Activated T-cell treated with anti-CD3 and anti-CD28 coated beads, Interleukin-2, amount 50 U/mL, for 72 hours (primary cell): ENCODE results near the gene FBXL3. TPM values are rescaled to one million over a fixed set of nuclear protein-coding genes. Genes with fewer than 3 reads are reported as not detected.

ENCODE experiments used
- ATAC-seq, 2 donors: fragments of 150-1000 bp; cut with Tn5 transposase; replicated peaks in 1 of 2; 2 replicates each; pipeline ENCODE4 v1.10.0; 2021; ENCODE audit warnings: moderate library complexity in 2 of 2, mild to moderate bottlenecking in 1 of 2
- DNase-seq, 2 donors: peaks; one replicate each; pipeline ENCODE4 v3.0.0; 2021 to 2022; ENCODE audit warnings: mixed read lengths in 1 of 2
- H3K27ac Mint-ChIP-seq: one replicate; pipeline ENCODE4 v1.8.0; 2022; ENCODE audit warnings: mild to moderate bottlenecking, moderate library complexity, mixed read lengths
- H3K27me3 Mint-ChIP-seq: one replicate; pipeline ENCODE4 v1.8.0; 2022; ENCODE audit warnings: low read depth, mixed read lengths
- H3K36me3 Mint-ChIP-seq, 2 donors: one replicate each; pipeline ENCODE4 v1.8.0; 2022; ENCODE audit warnings: mixed read lengths in 2 of 2, mild to moderate bottlenecking in 1 of 2; ENCODE audit not compliant: insufficient read depth in 2 of 2
- H3K4me1 Mint-ChIP-seq: one replicate; pipeline ENCODE4 v1.8.0; 2022; ENCODE audit warnings: low read depth, mixed read lengths
- H3K4me3 Mint-ChIP-seq, 2 donors: one replicate each; pipeline ENCODE4 v1.8.0; 2022; ENCODE audit warnings: mild to moderate bottlenecking in 2 of 2, mixed read lengths in 2 of 2, moderate library complexity in 2 of 2
- H3K9me3 Mint-ChIP-seq, 2 donors: one replicate each; pipeline ENCODE4 v1.8.0; 2022; ENCODE audit warnings: mixed read lengths in 2 of 2
- total RNA-seq, 2 donors: library from RNA; stranded (reverse); gene quantifications; one replicate each; pipeline ENCODE4 v1.2.3, GENCODE V29; 2022

The FBXL3 gene
- total RNA-seq, 2 donors from 2014 or later: 40.3 to 44.5 TPM

- DNase-seq (no peak), ATAC-seq (no peak)
- H3K27me3 Mint-ChIP-seq: no peaks in the 10 kb centered on the region
- H3K4me3 Mint-ChIP-seq: no peak overlapping the region
- H3K36me3 Mint-ChIP-seq: peaks cover 0 to 3% of the 10 kb centered on the region in 2 donors
- H3K9me3 Mint-ChIP-seq: no peaks in the 10 kb centered on the region
- peaks cover 6% of the 10 kb centered on the region for H3K4me1 Mint-ChIP-seq
- H3K27ac Mint-ChIP-seq: no peak overlapping the region
Observed at GRCh38 chr13:77040835-77041234, 13.9 kb upstream of the FBXL3 start.

- no peak overlapping the region for H3K27ac Mint-ChIP-seq
- no peak for DNase-seq
- no peaks in the 10 kb centered on the region for H3K9me3 Mint-ChIP-seq
- ATAC-seq: no peak
- no peak overlapping the region for H3K4me3 Mint-ChIP-seq
- peaks cover 7% of the 10 kb centered on the region for H3K4me1 Mint-ChIP-seq
- no peaks in the 10 kb centered on the region for H3K36me3 Mint-ChIP-seq
- no peaks in the 10 kb centered on the region for H3K27me3 Mint-ChIP-seq
Observed at GRCh38 chr13:77040076-77040475, 13.1 kb upstream of the FBXL3 start.

- H3K4me1 Mint-ChIP-seq: peaks cover 18% of the 10 kb centered on the region
- no peak overlapping the region for H3K4me3 Mint-ChIP-seq
- H3K27ac Mint-ChIP-seq: no peak overlapping the region
- no peaks in the 10 kb centered on the region for H3K27me3 Mint-ChIP-seq
- ATAC-seq (no peak), DNase-seq (no peak)
- H3K36me3 Mint-ChIP-seq: no peaks in the 10 kb centered on the region
- H3K9me3 Mint-ChIP-seq: no peaks in the 10 kb centered on the region
Observed at GRCh38 chr13:77038907-77039480, 12.0 kb upstream of the FBXL3 start.

GRCh38 chr13:77036279-77036678 lies 9.3 kb upstream of the FBXL3 start:
- H3K27ac Mint-ChIP-seq: no peak overlapping the region
- DNase-seq: no peak
- H3K4me3 Mint-ChIP-seq: no peak overlapping the region
- H3K4me1 Mint-ChIP-seq: peaks cover 21% of the 10 kb centered on the region
- no peaks in the 10 kb centered on the region for H3K9me3 Mint-ChIP-seq
- no peaks in the 10 kb centered on the region for H3K36me3 Mint-ChIP-seq
- ATAC-seq: no peak
- no peaks in the 10 kb centered on the region for H3K27me3 Mint-ChIP-seq

GRCh38 chr13:77034881-77035280 lies 7.9 kb upstream of the FBXL3 start:
- Mint-ChIP-seq H3K4me1 (peaks cover 21% of the 10 kb centered on the region), H3K4me3 (peak overlapping the region in 1 of 2 donors; percentile 70), H3K9me3 (no peaks in the 10 kb centered on the region), H3K27me3 (peaks cover 2% of the 10 kb centered on the region), H3K27ac (peak overlapping the region; percentile 17), H3K36me3 (no peaks in the 10 kb centered on the region)
- DNase-seq: no peak
- ATAC-seq: peak; percentile 41 to 48

- peak overlapping the region; percentile 70 for H3K27ac Mint-ChIP-seq
Observed at GRCh38 chr13:77033717-77034302, 6.9 kb upstream of the FBXL3 start.

GRCh38 chr13:77031656-77032243 lies 4.8 kb upstream of the FBXL3 start:
- no peaks in the 10 kb centered on the region for H3K9me3 Mint-ChIP-seq
- no peak overlapping the region for H3K27ac Mint-ChIP-seq
- peaks cover 30% of the 10 kb centered on the region for H3K4me1 Mint-ChIP-seq
- no peak overlapping the region for H3K4me3 Mint-ChIP-seq
- peaks cover 3 to 6% of the 10 kb centered on the region in 2 donors for H3K36me3 Mint-ChIP-seq
- peaks cover 6% of the 10 kb centered on the region for H3K27me3 Mint-ChIP-seq
- DNase-seq (no peak), ATAC-seq (no peak)

More at GRCh38 chr13:77033717-77034302, 6.9 kb upstream of the FBXL3 start:
- no peak for DNase-seq
- H3K36me3 Mint-ChIP-seq: no peaks in the 10 kb centered on the region
- no peaks in the 10 kb centered on the region for H3K9me3 Mint-ChIP-seq
- H3K4me3 Mint-ChIP-seq: peak overlapping the region; percentile 22 to 70
- H3K27me3 Mint-ChIP-seq: peaks cover 6% of the 10 kb centered on the region
- H3K4me1 Mint-ChIP-seq: peaks cover 21% of the 10 kb centered on the region
- ATAC-seq: peak; percentile 91 to 96

- H3K27me3 Mint-ChIP-seq: peaks cover 6% of the 10 kb centered on the region
- no peak for DNase-seq
- peaks cover 38% of the 10 kb centered on the region for H3K4me1 Mint-ChIP-seq
- peaks cover 6% of the 10 kb centered on the region in 2 donors for H3K36me3 Mint-ChIP-seq
- H3K9me3 Mint-ChIP-seq: no peaks in the 10 kb centered on the region
- ATAC-seq: no peak
- no peak overlapping the region for H3K4me3 Mint-ChIP-seq
- H3K27ac Mint-ChIP-seq: no peak overlapping the region
Observed at GRCh38 chr13:77029436-77029835, 2.5 kb upstream of the FBXL3 start.

- no peaks in the 10 kb centered on the region for H3K9me3 Mint-ChIP-seq
- ATAC-seq (no peak), DNase-seq (no peak)
- peak overlapping the region; percentile 87 to 89 for H3K4me3 Mint-ChIP-seq
- peaks cover 6% of the 10 kb centered on the region for H3K27me3 Mint-ChIP-seq
- peaks cover 6% of the 10 kb centered on the region in 2 donors for H3K36me3 Mint-ChIP-seq
- peaks cover 38% of the 10 kb centered on the region for H3K4me1 Mint-ChIP-seq
- peak overlapping the region; percentile 14 for H3K27ac Mint-ChIP-seq
Observed at GRCh38 chr13:77028202-77028601, 1.2 kb upstream of the FBXL3 start.

- Mint-ChIP-seq H3K27ac (peak overlapping the region; percentile 92), H3K9me3 (no peaks in the 10 kb centered on the region), H3K4me3 (peak overlapping the region; percentile 97 to 98), H3K36me3 (peaks cover 6 to 10% of the 10 kb centered on the region in 2 donors), H3K27me3 (peaks cover 6% of the 10 kb centered on the region), H3K4me1 (peaks cover 54% of the 10 kb centered on the region)
- DNase-seq: peak; percentile 79 to 83
- ATAC-seq: peak; percentile 62 to 69
Observed at GRCh38 chr13:77026255-77026860, 601 bp downstream of the FBXL3 start.

- Mint-ChIP-seq H3K27me3 (no peaks in the 10 kb centered on the region), H3K4me3 (peak overlapping the region; percentile 64 to 84), H3K4me1 (peaks cover 68% of the 10 kb centered on the region), H3K9me3 (no peaks in the 10 kb centered on the region), H3K27ac (peak overlapping the region; percentile 24), H3K36me3 (peaks cover 6 to 15% of the 10 kb centered on the region in 2 donors)
- ATAC-seq (no peak), DNase-seq (no peak)
Observed at GRCh38 chr13:77022341-77022740, 4.6 kb downstream of the FBXL3 start.

- no peak overlapping the region for H3K4me3 Mint-ChIP-seq
- no peak for ATAC-seq
- peaks cover 2 to 22% of the 10 kb centered on the region in 2 donors for H3K36me3 Mint-ChIP-seq
- no peak for DNase-seq
- no peaks in the 10 kb centered on the region for H3K9me3 Mint-ChIP-seq
- H3K4me1 Mint-ChIP-seq: peaks cover 78% of the 10 kb centered on the region
- H3K27ac Mint-ChIP-seq: peak overlapping the region; percentile 77
- no peaks in the 10 kb centered on the region for H3K27me3 Mint-ChIP-seq
Observed at GRCh38 chr13:77019756-77020155, 7.2 kb downstream of the FBXL3 start.

GRCh38 chr13:77016888-77017623 lies 9.9 kb downstream of the FBXL3 start:
- no peak overlapping the region for H3K4me3 Mint-ChIP-seq
- no peaks in the 10 kb centered on the region for H3K27me3 Mint-ChIP-seq
- peak overlapping the region; percentile 97 for H3K27ac Mint-ChIP-seq
- peaks cover 11 to 31% of the 10 kb centered on the region in 2 donors for H3K36me3 Mint-ChIP-seq
- DNase-seq (no peak), ATAC-seq (no peak)
- peaks cover 67% of the 10 kb centered on the region for H3K4me1 Mint-ChIP-seq
- H3K9me3 Mint-ChIP-seq: no peaks in the 10 kb centered on the region
